HG03378 (cell line): ENCODE data around the gene ACTL10.

Experiments used
- ATAC-seq: cut with Tn5 transposase; IDR thresholded peaks from one replicate; pipeline ENCODE4 v1.9.1; 2021; ENCODE audit warnings: mild to moderate bottlenecking, moderate library complexity; ENCODE audit not compliant: unreplicated experiment

The ACTL10 gene

GRCh38 chr20:33663161-33664084 lies 3.3 kb upstream of the ACTL10 start:
- no peak for ATAC-seq

GRCh38 chr20:33664085-33664761 lies 2.5 kb upstream of the ACTL10 start:
- no peak for ATAC-seq

GRCh38 chr20:33664762-33665144 lies 2.0 kb upstream of the ACTL10 start:
- no peak for ATAC-seq

- ATAC-seq: no peak
Observed at GRCh38 chr20:33667245-33667675, 517 bp downstream of the ACTL10 start.

- ATAC-seq: no peak
Observed at GRCh38 chr20:33667676-33668465, 1.1 kb downstream of the ACTL10 start.

GRCh38 chr20:33668466-33669155 lies 1.9 kb downstream of the ACTL10 start:
- no peak for ATAC-seq

- no peak for ATAC-seq
Observed at GRCh38 chr20:33669224-33669623, 2.5 kb downstream of the ACTL10 start.

GRCh38 chr20:33669873-33670640 lies 3.3 kb downstream of the ACTL10 start:
- ATAC-seq: no peak

GRCh38 chr20:33670715-33671499 lies 4.2 kb downstream of the ACTL10 start:
- no peak for ATAC-seq

GRCh38 chr20:33671573-33672288 lies 5.0 kb downstream of the ACTL10 start:
- no peak for ATAC-seq

- no peak for ATAC-seq
Observed at GRCh38 chr20:33672426-33673113, 5.8 kb downstream of the ACTL10 start.

- no peak for ATAC-seq
Observed at GRCh38 chr20:33673114-33673409, 6.3 kb downstream of the ACTL10 start.

- ATAC-seq: no peak
Observed at GRCh38 chr20:33673410-33674293, 6.9 kb downstream of the ACTL10 start.

GRCh38 chr20:33674294-33675135 lies 7.8 kb downstream of the ACTL10 start, which contains the start of gene NECAB3:
TSS of gene NECAB3 (minus strand) at chr20:33674428. CDS start at chr20:33674352, 76 bp downstream.
- no peak for ATAC-seq

- no peak for ATAC-seq
Observed at GRCh38 chr20:33675136-33675959, 8.6 kb downstream of the ACTL10 start.
